GM23338 (cell line): ENCODE data around the gene CFAP92. TPM values are rescaled to one million over a fixed set of nuclear protein-coding genes. Genes with fewer than 3 reads are reported as not detected.

ENCODE experiments used
- ATAC-seq: fragments of 200-7000 bp; cut with Tn5 transposase; 3 replicates; pipeline ENCODE4 v1.9.1; 2020
- DNase-seq: peaks from one replicate; pipeline ENCODE4 v3.0.0-alpha.2; 2015; ENCODE audit warnings: low spot score
- H2AFZ ChIP-seq: fragments of 200-600 bp; sonication (generic); 2 replicates; pipeline ENCODE4 v1.8.0; 2016; ENCODE audit warnings: antibody characterized with exemption, mild to moderate bottlenecking, moderate library complexity
- H3F3A ChIP-seq: fragments of 200-600 bp; sonication (generic); replicated peaks from 2 replicates; pipeline ENCODE4 v1.8.0; 2017; ENCODE audit warnings: antibody characterized with exemption, mixed run types, low read depth
- H3K27ac ChIP-seq: fragments of 200-600 bp; sonication (generic); 2 replicates; pipeline ENCODE4 v1.6.1; 2016; ENCODE audit warnings: low read depth
- H3K27me3 ChIP-seq: fragments of 200-600 bp; sonication (generic); 2 replicates; pipeline ENCODE4 v1.8.0; 2016; ENCODE audit warnings: mild to moderate bottlenecking, mixed run types, moderate library complexity; ENCODE audit not compliant: insufficient read depth
- H3K36me3 ChIP-seq: fragments of 200-600 bp; sonication (generic); 2 replicates; pipeline ENCODE4 v1.8.0; 2016; ENCODE audit warnings: mild to moderate bottlenecking; ENCODE audit not compliant: insufficient read depth
- H3K4me1 ChIP-seq: fragments of 200-600 bp; sonication (generic); 2 replicates; pipeline ENCODE4 v1.8.0; 2016; ENCODE audit warnings: mild to moderate bottlenecking, moderate library complexity; ENCODE audit not compliant: insufficient read depth
- H3K4me2 ChIP-seq: fragments of 200-600 bp; sonication (generic); 2 replicates; pipeline ENCODE4 v1.7.1; 2017; ENCODE audit warnings: mixed run types
- H3K4me3 ChIP-seq: fragments of 200-600 bp; sonication (generic); 2 replicates; pipeline ENCODE4 v1.6.1; 2016; ENCODE audit warnings: mixed run types
- H3K79me2 ChIP-seq: fragments of 200-600 bp; sonication (generic); replicated peaks from 2 replicates; pipeline ENCODE4 v1.8.0; 2017; ENCODE audit warnings: mild to moderate bottlenecking; ENCODE audit not compliant: insufficient read depth
- H3K9me2 ChIP-seq: fragments of 200-600 bp; sonication (generic); 2 replicates; pipeline ENCODE4 v1.8.0; 2017; ENCODE audit not compliant: insufficient read depth
- H4K20me1 ChIP-seq: fragments of 200-600 bp; sonication (generic); replicated peaks from 2 replicates; pipeline ENCODE4 v1.8.0; 2017; ENCODE audit warnings: mild to moderate bottlenecking; ENCODE audit not compliant: insufficient read depth
- H3K27ac Mint-ChIP-seq: 2 replicates; pipeline ENCODE4 v1.8.0; 2020; ENCODE audit warnings: inconsistent platforms, mild to moderate bottlenecking, moderate library complexity, mixed read lengths
- H3K27me3 Mint-ChIP-seq: 3 replicates; pipeline ENCODE4 v1.8.0; 2022; ENCODE audit warnings: low read depth, mild to moderate bottlenecking, moderate library complexity, mixed read lengths, inconsistent platforms; ENCODE audit not compliant: insufficient read depth, poor library complexity
- H3K36me3 Mint-ChIP-seq: 3 replicates; pipeline ENCODE4 v1.8.0; 2021; ENCODE audit warnings: low read depth, mild to moderate bottlenecking, inconsistent platforms, moderate library complexity, mixed read lengths
- H3K4me1 Mint-ChIP-seq: 3 replicates; pipeline ENCODE4 v1.8.0; 2020; ENCODE audit warnings: mild to moderate bottlenecking, inconsistent platforms, mixed read lengths
- H3K4me3 Mint-ChIP-seq: 3 replicates; pipeline ENCODE4 v1.8.0; 2021; ENCODE audit warnings: moderate library complexity, mild to moderate bottlenecking, inconsistent platforms, mixed read lengths
- H3K9me3 Mint-ChIP-seq: 3 replicates; pipeline ENCODE4 v1.8.0; 2020; ENCODE audit warnings: moderate library complexity, mild to moderate bottlenecking, inconsistent platforms, mixed read lengths
- CREB1 ChIP-seq: fragments of 250-450 bp; sonication (Bioruptor Pico); IDR thresholded peaks from 2 replicates; pipeline ENCODE4 v1.5.0; 2020; ENCODE audit warnings: low read depth, mild to moderate bottlenecking, moderate library complexity
- ETS1 ChIP-seq: IDR thresholded peaks from 2 replicates; pipeline ENCODE4 v1.6.1; 2016; ENCODE audit warnings: antibody characterized with exemption
- EZH2 ChIP-seq: fragments of 200-600 bp; sonication (generic); IDR thresholded peaks from one replicate; pipeline ENCODE4 v1.8.0; 2017; ENCODE audit warnings: antibody characterized with exemption, mild to moderate bottlenecking, low read depth; ENCODE audit not compliant: unreplicated experiment
- EZH2phosphoT487 ChIP-seq: fragments of 200-600 bp; sonication (generic); IDR thresholded peaks from one replicate; pipeline ENCODE4 v1.8.1; 2018; ENCODE audit warnings: antibody characterized with exemption; ENCODE audit not compliant: unreplicated experiment
- JUNB ChIP-seq: IDR thresholded peaks from one replicate; pipeline ENCODE4 v1.6.1; 2016; ENCODE audit warnings: antibody characterized with exemption; ENCODE audit not compliant: unreplicated experiment
- NANOG ChIP-seq: IDR thresholded peaks from 2 replicates; pipeline ENCODE4 v1.6.1; 2016; ENCODE audit warnings: antibody characterized with exemption, borderline replicate concordance
- POLR2AphosphoS5 ChIP-seq: IDR thresholded peaks from 2 replicates; pipeline ENCODE4 v1.6.1; 2016; ENCODE audit warnings: antibody characterized with exemption, low read depth
- STAT1 ChIP-seq: IDR thresholded peaks from one replicate; pipeline ENCODE4 v1.6.1; 2016; ENCODE audit warnings: antibody characterized with exemption; ENCODE audit not compliant: unreplicated experiment
- ZNF114 ChIP-seq: fragments of 250-450 bp; sonication (Bioruptor Pico); IDR thresholded peaks from 2 replicates; pipeline ENCODE4 v1.5.0; 2020; ENCODE audit warnings: mild to moderate bottlenecking, moderate library complexity
- ZNF331 ChIP-seq: fragments of 250-450 bp; sonication (Bioruptor Pico); IDR thresholded peaks from 2 replicates; pipeline ENCODE4 v1.5.0; 2020; ENCODE audit warnings: low read depth, mild to moderate bottlenecking, moderate library complexity
- polyA plus RNA-seq: library from polyadenylated mRNA; unstranded; fragments of >200 nt; fragmentation: Nextera tagmentation; extraction: Ambion mirVana; gene quantifications from 2 replicates; pipeline ENCODE4 v1.2.1, GENCODE V29; 2016
- total RNA-seq: library from RNA; depleted of rRNA; stranded (reverse); fragments of >200 nt; shearing (Covaris generic); gene quantifications from 2 replicates; pipeline ENCODE4 v1.2.3, GENCODE V29; 2014
- TF ChIP-seq, protein P1 (sequence below): IDR thresholded peaks from one replicate; pipeline ENCODE4 v1.6.1; 2018; ENCODE audit warnings: antibody characterized with exemption; ENCODE audit not compliant: unreplicated experiment
- TF ChIP-seq, protein P2 (sequence below): fragments of 250-450 bp; sonication (Bioruptor Pico); IDR thresholded peaks from 2 replicates; pipeline ENCODE4 v1.5.0; 2020; ENCODE audit warnings: mild to moderate bottlenecking, moderate library complexity
- TF ChIP-seq, protein P3 (sequence below), 2 experiments: fragments of 200-600 bp in 1 of 2; sonication (generic) in 1 of 2; conservative IDR thresholded peaks; 2 replicates each; pipeline versions ENCODE4 v1.5.1 to v1.6.1; 2016 to 2017; ENCODE audit warnings: antibody characterized with exemption in 2 of 2, low read depth in 2 of 2, mild to moderate bottlenecking in 2 of 2, moderate library complexity in 1 of 2

Gene CFAP92
- total and polyA plus RNA-seq, 2 experiments from 2014 or later = 1.6 to 2.3 TPM

- no peaks in the 10 kb centered on the region for H3F3A ChIP-seq
- Mint-ChIP-seq H3K9me3 (no peaks in the 10 kb centered on the region; the same call in 2 of the 3 replicates), H3K4me1 (no peaks in the 10 kb centered on the region), H3K27me3 (peaks cover 6% of the 10 kb centered on the region), H3K36me3 (peaks cover 53% of the 10 kb centered on the region), H3K27ac (no peak overlapping the region), H3K4me3 (no peak overlapping the region)
- no peak overlapping the region for H3K4me2 ChIP-seq
- H3K36me3 ChIP-seq = peaks cover 16% of the 10 kb centered on the region; the same call in 1 of the 2 replicates
- no peak overlapping the region for H2AFZ ChIP-seq
- H3K27me3 ChIP-seq = no peaks in the 10 kb centered on the region
- no peak overlapping the region for H3K4me3 ChIP-seq
- DNase-seq (no peak), ATAC-seq (no peak)
- H4K20me1 ChIP-seq = no peaks in the 10 kb centered on the region
- no peak overlapping the region for H3K27ac ChIP-seq
- no peaks in the 10 kb centered on the region for H3K9me2 ChIP-seq
- TF ChIP-seq JUNB = no peak
- TF ChIP-seq, protein P1, sequence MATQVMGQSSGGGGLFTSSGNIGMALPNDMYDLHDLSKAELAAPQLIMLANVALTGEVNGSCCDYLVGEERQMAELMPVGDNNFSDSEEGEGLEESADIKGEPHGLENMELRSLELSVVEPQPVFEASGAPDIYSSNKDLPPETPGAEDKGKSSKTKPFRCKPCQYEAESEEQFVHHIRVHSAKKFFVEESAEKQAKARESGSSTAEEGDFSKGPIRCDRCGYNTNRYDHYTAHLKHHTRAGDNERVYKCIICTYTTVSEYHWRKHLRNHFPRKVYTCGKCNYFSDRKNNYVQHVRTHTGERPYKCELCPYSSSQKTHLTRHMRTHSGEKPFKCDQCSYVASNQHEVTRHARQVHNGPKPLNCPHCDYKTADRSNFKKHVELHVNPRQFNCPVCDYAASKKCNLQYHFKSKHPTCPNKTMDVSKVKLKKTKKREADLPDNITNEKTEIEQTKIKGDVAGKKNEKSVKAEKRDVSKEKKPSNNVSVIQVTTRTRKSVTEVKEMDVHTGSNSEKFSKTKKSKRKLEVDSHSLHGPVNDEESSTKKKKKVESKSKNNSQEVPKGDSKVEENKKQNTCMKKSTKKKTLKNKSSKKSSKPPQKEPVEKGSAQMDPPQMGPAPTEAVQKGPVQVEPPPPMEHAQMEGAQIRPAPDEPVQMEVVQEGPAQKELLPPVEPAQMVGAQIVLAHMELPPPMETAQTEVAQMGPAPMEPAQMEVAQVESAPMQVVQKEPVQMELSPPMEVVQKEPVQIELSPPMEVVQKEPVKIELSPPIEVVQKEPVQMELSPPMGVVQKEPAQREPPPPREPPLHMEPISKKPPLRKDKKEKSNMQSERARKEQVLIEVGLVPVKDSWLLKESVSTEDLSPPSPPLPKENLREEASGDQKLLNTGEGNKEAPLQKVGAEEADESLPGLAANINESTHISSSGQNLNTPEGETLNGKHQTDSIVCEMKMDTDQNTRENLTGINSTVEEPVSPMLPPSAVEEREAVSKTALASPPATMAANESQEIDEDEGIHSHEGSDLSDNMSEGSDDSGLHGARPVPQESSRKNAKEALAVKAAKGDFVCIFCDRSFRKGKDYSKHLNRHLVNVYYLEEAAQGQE = no peak
- TF ChIP-seq, protein P2, sequence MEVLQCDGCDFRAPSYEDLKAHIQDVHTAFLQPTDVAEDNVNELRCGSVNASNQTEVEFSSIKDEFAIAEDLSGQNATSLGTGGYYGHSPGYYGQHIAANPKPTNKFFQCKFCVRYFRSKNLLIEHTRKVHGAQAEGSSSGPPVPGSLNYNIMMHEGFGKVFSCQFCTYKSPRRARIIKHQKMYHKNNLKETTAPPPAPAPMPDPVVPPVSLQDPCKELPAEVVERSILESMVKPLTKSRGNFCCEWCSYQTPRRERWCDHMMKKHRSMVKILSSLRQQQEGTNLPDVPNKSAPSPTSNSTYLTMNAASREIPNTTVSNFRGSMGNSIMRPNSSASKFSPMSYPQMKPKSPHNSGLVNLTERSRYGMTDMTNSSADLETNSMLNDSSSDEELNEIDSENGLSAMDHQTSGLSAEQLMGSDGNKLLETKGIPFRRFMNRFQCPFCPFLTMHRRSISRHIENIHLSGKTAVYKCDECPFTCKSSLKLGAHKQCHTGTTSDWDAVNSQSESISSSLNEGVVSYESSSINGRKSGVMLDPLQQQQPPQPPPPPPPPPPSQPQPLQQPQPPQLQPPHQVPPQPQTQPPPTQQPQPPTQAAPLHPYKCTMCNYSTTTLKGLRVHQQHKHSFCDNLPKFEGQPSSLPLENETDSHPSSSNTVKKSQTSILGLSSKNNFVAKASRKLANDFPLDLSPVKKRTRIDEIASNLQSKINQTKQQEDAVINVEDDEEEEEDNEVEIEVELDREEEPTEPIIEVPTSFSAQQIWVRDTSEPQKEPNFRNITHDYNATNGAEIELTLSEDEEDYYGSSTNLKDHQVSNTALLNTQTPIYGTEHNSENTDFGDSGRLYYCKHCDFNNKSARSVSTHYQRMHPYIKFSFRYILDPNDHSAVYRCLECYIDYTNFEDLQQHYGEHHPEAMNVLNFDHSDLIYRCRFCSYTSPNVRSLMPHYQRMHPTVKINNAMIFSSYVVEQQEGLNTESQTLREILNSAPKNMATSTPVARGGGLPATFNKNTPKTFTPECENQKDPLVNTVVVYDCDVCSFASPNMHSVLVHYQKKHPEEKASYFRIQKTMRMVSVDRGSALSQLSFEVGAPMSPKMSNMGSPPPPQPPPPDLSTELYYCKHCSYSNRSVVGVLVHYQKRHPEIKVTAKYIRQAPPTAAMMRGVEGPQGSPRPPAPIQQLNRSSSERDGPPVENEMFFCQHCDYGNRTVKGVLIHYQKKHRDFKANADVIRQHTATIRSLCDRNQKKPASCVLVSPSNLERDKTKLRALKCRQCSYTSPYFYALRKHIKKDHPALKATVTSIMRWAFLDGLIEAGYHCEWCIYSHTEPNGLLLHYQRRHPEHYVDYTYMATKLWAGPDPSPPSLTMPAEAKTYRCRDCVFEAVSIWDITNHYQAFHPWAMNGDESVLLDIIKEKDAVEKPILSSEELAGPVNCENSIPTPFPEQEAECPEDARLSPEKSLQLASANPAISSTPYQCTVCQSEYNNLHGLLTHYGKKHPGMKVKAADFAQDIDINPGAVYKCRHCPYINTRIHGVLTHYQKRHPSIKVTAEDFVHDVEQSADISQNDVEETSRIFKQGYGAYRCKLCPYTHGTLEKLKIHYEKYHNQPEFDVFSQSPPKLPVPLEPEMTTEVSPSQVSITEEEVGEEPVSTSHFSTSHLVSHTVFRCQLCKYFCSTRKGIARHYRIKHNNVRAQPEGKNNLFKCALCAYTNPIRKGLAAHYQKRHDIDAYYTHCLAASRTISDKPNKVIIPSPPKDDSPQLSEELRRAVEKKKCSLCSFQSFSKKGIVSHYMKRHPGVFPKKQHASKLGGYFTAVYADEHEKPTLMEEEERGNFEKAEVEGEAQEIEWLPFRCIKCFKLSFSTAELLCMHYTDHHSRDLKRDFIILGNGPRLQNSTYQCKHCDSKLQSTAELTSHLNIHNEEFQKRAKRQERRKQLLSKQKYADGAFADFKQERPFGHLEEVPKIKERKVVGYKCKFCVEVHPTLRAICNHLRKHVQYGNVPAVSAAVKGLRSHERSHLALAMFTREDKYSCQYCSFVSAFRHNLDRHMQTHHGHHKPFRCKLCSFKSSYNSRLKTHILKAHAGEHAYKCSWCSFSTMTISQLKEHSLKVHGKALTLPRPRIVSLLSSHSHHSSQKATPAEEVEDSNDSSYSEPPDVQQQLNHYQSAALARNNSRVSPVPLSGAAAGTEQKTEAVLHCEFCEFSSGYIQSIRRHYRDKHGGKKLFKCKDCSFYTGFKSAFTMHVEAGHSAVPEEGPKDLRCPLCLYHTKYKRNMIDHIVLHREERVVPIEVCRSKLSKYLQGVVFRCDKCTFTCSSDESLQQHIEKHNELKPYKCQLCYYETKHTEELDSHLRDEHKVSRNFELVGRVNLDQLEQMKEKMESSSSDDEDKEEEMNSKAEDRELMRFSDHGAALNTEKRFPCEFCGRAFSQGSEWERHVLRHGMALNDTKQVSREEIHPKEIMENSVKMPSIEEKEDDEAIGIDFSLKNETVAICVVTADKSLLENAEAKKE = no peak
- no peak for TF ChIP-seq ZNF331 (CRISPR knock-in tag)
- no peak for TF ChIP-seq NANOG
- no peak for TF ChIP-seq CREB1 (CRISPR knock-in tag)
- TF ChIP-seq EZH2phosphoT487 = no peak
- TF ChIP-seq, protein P3, sequence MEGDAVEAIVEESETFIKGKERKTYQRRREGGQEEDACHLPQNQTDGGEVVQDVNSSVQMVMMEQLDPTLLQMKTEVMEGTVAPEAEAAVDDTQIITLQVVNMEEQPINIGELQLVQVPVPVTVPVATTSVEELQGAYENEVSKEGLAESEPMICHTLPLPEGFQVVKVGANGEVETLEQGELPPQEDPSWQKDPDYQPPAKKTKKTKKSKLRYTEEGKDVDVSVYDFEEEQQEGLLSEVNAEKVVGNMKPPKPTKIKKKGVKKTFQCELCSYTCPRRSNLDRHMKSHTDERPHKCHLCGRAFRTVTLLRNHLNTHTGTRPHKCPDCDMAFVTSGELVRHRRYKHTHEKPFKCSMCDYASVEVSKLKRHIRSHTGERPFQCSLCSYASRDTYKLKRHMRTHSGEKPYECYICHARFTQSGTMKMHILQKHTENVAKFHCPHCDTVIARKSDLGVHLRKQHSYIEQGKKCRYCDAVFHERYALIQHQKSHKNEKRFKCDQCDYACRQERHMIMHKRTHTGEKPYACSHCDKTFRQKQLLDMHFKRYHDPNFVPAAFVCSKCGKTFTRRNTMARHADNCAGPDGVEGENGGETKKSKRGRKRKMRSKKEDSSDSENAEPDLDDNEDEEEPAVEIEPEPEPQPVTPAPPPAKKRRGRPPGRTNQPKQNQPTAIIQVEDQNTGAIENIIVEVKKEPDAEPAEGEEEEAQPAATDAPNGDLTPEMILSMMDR (conservative IDR thresholded peaks at IDR 0.05; ENCODE audit: low read depth in 2 of 2) = no peak
- TF ChIP-seq POLR2AphosphoS5 = no peak
- TF ChIP-seq STAT1 = no peak
- no peak for TF ChIP-seq ZNF114
- no peak for TF ChIP-seq ETS1
- TF ChIP-seq EZH2 = no peak
- H3K79me2 ChIP-seq = no peaks in the 10 kb centered on the region
- no peaks in the 10 kb centered on the region for H3K4me1 ChIP-seq
Observed at GRCh38 chr3:128908951-128909350, 84.9 kb downstream of the CFAP92 start.
